A673 (cell line): ENCODE measurements around the gene TCF3. TPM values are rescaled to one million over a fixed set of nuclear protein-coding genes. Genes with fewer than 3 reads are reported as not detected.

Experiments used
- BruUV-seq: library from RNA; stranded (reverse); fragments of 400-500 nt; replicated peaks from 2 replicates; lab custom pipeline; 2021; lab: Mats Ljungman, UMichigan
- CTCF ChIA-PET: fragments of 300-600 bp; sonication (Branson Sonifier 250); formaldehyde crosslinking; loops from one replicate; lab custom pipeline; 2022; ENCODE audit warnings: antibody characterized with exemption; lab: Charles Lee
- POLR2A ChIA-PET: fragments of 300-600 bp; sonication (Branson Sonifier 250); formaldehyde crosslinking; loops from one replicate; lab custom pipeline; 2022; ENCODE audit warnings: antibody characterized with exemption; ENCODE audit not compliant: low non-redundant PET; lab: Charles Lee
- DNase-seq: peaks from one replicate; pipeline ENCODE4 v3.0.0-alpha.2; 2015; ENCODE audit warnings: low spot score
- H3K27ac ChIP-seq: fragments of 200-600 bp; sonication (generic); 2 replicates; pipeline ENCODE4 v1.5.1; 2016; ENCODE audit warnings: mixed run types, low read depth, mild to moderate bottlenecking, mixed read lengths, antibody characterized with exemption, low read length; ENCODE audit not compliant: poor library complexity, severe bottlenecking
- H3K27me3 ChIP-seq: fragments of 200-600 bp; sonication (generic); replicated peaks from 2 replicates; pipeline ENCODE4 v1.6.1; 2017; ENCODE audit warnings: mixed run types, low read depth, mild to moderate bottlenecking, mixed read lengths, antibody characterized with exemption, low read length; ENCODE audit not compliant: insufficient read depth, poor library complexity
- H3K36me3 ChIP-seq: fragments of 200-600 bp; sonication (generic); 2 replicates; pipeline ENCODE4 v1.6.1; 2016; ENCODE audit warnings: mixed run types, mild to moderate bottlenecking, mixed read lengths, antibody characterized with exemption, low read length; ENCODE audit not compliant: insufficient read depth, poor library complexity, severe bottlenecking
- H3K4me1 ChIP-seq: fragments of 200-600 bp; sonication (generic); 2 replicates; pipeline ENCODE4 v1.6.1; 2017; ENCODE audit warnings: mixed run types, mild to moderate bottlenecking, mixed read lengths, antibody characterized with exemption, low read length; ENCODE audit not compliant: insufficient read depth, poor library complexity, severe bottlenecking
- H3K4me3 ChIP-seq: fragments of 200-600 bp; sonication (generic); 2 replicates; pipeline ENCODE4 v1.5.1; 2016; ENCODE audit warnings: low read depth, mixed run types, mild to moderate bottlenecking, mixed read lengths, low read length; ENCODE audit not compliant: poor library complexity, severe bottlenecking
- H3K9me3 ChIP-seq: fragments of 200-600 bp; sonication (generic); 2 replicates; pipeline ENCODE4 v1.6.1; 2016; ENCODE audit warnings: mixed run types, low read depth, mild to moderate bottlenecking, mixed read lengths, antibody characterized with exemption, low read length; ENCODE audit not compliant: poor library complexity, severe bottlenecking
- EZH2 ChIP-seq: fragments of 200-600 bp; sonication (generic); IDR thresholded peaks from 2 replicates; pipeline ENCODE4 v1.6.1; 2017; ENCODE audit warnings: borderline replicate concordance, low read depth, mild to moderate bottlenecking, mixed read lengths, antibody characterized with exemption, low read length; ENCODE audit not compliant: poor library complexity, severe bottlenecking
- intact Hi-C: fragments of 100-400 bp; cut with micrococcal nuclease; formaldehyde crosslinking; loops from one replicate; pipeline ENCODE4 v1.10.0; 2022; ENCODE audit not compliant: unreplicated experiment
- total RNA-seq: library from RNA; stranded (reverse); gene quantifications from 2 replicates; pipeline ENCODE4 v1.2.3, GENCODE V29; 2021
- TF ChIP-seq, protein P1 (sequence below): fragments of 300-800, 200-600 bp; sonication (generic); conservative IDR thresholded peaks from 2 replicates; pipeline ENCODE4 v1.5.1; 2017; ENCODE audit warnings: low read depth, mild to moderate bottlenecking, antibody characterized with exemption, low read length, moderate library complexity, mixed read lengths

The TCF3 gene
- total RNA-seq, 1 experiment from 2014 or later, result 333 TPM

DNA sequence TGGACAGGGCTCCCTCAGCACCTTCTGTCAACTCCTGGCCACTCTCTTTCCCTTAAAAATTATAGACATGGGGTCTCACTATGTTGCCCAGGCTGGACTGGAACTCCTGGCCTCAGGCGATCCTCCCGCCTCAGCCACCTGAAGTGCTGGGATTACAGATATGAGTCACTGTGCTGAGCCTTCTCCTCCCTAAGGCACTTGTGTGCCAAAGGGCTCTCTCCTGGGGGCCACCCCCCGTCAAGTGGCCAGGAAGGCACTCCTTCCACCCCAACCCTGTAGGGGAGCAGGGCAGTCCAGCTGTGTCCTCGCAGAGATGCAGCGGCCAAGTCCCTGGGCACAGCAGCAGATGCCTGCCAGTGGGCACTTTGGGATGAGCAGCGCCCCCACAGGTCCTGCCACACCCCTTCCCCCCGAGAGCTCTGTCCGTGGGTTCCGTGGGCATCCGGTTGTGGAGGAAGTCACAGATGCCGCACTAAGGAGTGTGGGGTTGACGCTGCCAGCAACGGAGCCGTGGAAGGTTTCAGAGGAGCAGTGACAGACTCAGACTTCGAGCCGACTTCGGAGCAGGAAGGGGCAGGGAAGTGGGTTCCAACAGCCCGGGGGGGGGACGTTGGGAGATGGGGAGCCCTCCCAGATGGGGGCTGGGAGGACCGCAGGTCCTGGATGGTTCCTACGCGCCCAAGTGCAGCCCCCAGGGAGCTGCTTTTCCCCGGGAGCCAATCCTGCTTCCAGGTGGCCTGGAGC, 43.9 kb downstream of the TCF3 start:
- H3K4me1 ChIP-seq, result peaks cover 6% of the 10 kb centered on the region
- no peak overlapping the region for H3K4me3 ChIP-seq
- intact Hi-C loops, result loop anchor here (5.0 to 10.0 kb wide), 2 partner anchors 44 to 186 kb away; partner anchors contain the start of gene TCF3
- DNase-seq, result no peak
- H3K9me3 ChIP-seq, result no peaks in the 10 kb centered on the region
- H3K36me3 ChIP-seq, result peaks cover 36% of the 10 kb centered on the region
- H3K27ac ChIP-seq, result no peak overlapping the region
- H3K27me3 ChIP-seq, result no peaks in the 10 kb centered on the region
- ChIA-PET POLR2A (no interaction called here), CTCF (no interaction called here)
- no TSS peak for BruUV-seq
- TF ChIP-seq, protein P1, sequence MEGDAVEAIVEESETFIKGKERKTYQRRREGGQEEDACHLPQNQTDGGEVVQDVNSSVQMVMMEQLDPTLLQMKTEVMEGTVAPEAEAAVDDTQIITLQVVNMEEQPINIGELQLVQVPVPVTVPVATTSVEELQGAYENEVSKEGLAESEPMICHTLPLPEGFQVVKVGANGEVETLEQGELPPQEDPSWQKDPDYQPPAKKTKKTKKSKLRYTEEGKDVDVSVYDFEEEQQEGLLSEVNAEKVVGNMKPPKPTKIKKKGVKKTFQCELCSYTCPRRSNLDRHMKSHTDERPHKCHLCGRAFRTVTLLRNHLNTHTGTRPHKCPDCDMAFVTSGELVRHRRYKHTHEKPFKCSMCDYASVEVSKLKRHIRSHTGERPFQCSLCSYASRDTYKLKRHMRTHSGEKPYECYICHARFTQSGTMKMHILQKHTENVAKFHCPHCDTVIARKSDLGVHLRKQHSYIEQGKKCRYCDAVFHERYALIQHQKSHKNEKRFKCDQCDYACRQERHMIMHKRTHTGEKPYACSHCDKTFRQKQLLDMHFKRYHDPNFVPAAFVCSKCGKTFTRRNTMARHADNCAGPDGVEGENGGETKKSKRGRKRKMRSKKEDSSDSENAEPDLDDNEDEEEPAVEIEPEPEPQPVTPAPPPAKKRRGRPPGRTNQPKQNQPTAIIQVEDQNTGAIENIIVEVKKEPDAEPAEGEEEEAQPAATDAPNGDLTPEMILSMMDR, result no peak
- no peak for TF ChIP-seq EZH2

DNA sequence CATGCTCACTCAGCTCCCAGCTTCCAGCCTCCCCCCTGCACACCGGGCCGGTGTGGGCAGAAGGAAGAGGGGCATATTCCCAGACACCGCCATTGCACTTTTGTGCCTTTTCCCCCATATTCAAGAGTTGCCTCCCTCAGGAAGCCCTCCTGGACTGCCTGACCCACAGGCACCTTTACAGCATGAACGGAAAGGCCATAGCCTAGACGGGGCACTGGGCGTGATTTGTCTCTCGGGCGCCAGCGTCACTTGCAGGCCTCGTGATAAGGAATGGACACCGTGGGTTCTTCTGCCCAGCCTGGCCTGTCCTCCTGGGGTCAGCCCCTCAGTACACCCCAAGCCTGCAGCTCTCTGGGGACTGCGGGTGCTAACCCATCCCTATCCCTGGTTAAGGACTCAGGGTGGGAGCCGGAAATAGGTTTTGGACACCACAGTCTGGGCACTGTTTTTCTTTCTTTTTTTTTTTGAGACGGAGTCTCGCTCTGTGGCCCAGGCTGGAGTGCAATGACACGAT, 46.2 kb downstream of the TCF3 start:
- no peak for DNase-seq
- no peak for TF ChIP-seq EZH2
- TF ChIP-seq, protein P1, result no peak
- no peaks in the 10 kb centered on the region for H3K9me3 ChIP-seq
- H3K36me3 ChIP-seq, result peaks cover 27% of the 10 kb centered on the region
- BruUV-seq, result no TSS peak
- ChIA-PET POLR2A (interaction anchor here (0.6 kb wide), 1 partner anchor 185 kb away, joined by 3 read pairs; no protein-coding TSS in a partner anchor), CTCF (interaction anchor here (1.1 to 1.2 kb wide), 3 partner anchors 66 to 220 kb away, joined by 3 to 8 read pairs (median 5); no protein-coding TSS in a partner anchor)
- peaks cover 6% of the 10 kb centered on the region for H3K4me1 ChIP-seq
- H3K27ac ChIP-seq, result peak overlapping the region; percentile 87
- H3K27me3 ChIP-seq, result no peaks in the 10 kb centered on the region
- intact Hi-C loops, result loop anchor here (2.0 to 10.0 kb wide), 3 partner anchors 46 to 189 kb away; partner anchors contain the start of gene TCF3
- peak overlapping the region; percentile 83 for H3K4me3 ChIP-seq

DNA sequence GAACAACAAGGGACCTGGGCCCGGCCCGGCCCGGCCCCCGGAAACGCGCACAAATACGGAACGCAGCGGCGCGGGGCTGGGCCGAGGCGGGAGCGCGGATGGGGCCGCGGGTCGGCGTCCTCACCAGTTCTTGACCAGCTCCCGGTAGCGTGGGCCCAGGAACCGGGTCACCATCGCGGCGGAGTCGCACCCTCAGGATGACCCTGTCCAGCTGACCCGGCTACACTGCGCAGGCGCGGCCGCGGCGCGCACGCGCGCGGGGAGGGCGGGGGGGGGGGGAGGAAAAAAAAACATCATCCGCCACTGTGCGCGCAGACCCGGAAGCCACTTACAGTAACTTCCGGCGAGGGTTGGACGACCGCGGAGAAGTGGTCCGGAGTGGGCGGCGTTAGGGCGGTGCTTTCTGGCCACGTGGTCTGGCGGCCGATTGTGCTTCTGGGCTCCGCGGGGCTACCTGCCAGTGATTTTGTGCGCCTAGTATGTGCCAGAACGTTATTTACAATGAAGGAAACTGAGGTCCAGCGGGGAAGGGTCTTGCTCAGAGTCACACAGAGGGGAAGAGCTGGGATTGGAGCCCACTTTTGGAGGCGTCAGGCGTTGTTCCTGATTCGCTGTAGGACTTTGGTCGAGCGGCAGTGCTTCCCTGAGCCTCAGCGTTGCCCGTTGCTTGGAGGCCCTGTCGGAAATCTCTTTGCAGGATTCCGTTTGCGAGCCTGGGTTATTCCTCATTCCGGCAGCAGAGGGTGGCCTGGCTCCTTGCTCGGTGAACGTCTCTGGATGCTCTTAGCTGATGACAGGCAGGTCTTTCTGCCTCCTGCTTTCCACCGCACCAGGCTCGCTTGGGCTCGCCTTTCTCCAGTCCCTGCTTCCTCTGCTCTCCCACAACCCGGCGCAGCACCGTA, 46.9 kb downstream of the TCF3 start, which contains the start of gene UQCR11:
TSS of gene UQCR11 (minus strand) at position 227 of the 902 bp plus-strand sequence. CDS start at position 174, 53 bp downstream.
- Histone ChIP-seq H3K27me3 (no peaks in the 10 kb centered on the region), H3K4me3 (peak within 1 kb of the TSS; percentile 83), H3K27ac (peak within 1 kb of the TSS; percentile 87), H3K9me3 (no peaks in the 10 kb centered on the region), H3K36me3 (peaks cover 20% of the 10 kb centered on the region), H3K4me1 (peaks cover 6% of the 10 kb centered on the region)
- no peak for TF ChIP-seq EZH2
- TF ChIP-seq, protein P1, result peak; percentile 70
- BruUV-seq, result TSS peak; percentile 97
- peak; percentile 97 for DNase-seq
- ChIA-PET CTCF (interaction anchor here (1.1 to 1.2 kb wide), 3 partner anchors 67 to 221 kb away, joined by 3 to 8 read pairs (median 5); no protein-coding TSS in a partner anchor), POLR2A (interaction anchor here (0.6 kb wide), 1 partner anchor 184 kb away, joined by 3 read pairs; no protein-coding TSS in a partner anchor)
- intact Hi-C loops, result loop anchor here (2.0 to 10.0 kb wide), 3 partner anchors 47 to 189 kb away; partner anchors contain the start of gene TCF3
